Omental fat pad (tissue), 4 donors: ENCODE measurements around the gene MKRN2OS. TPM values are rescaled to one million over a fixed set of nuclear protein-coding genes. Genes with fewer than 3 reads are reported as not detected.

Experiments
- ATAC-seq: fragments of 150-250 bp; one replicate; pipeline ENCODE4 v1.9.1; 2016; ENCODE audit warnings: mild to moderate bottlenecking, moderate library complexity; ENCODE audit not compliant: low FRiP score
- DNase-seq: peaks from one replicate; pipeline ENCODE4 v3.0.0-alpha.2; 2019; ENCODE audit warnings: low spot score
- CTCF ChIP-seq, 3 donors: fragments of 450-650 bp; IDR thresholded peaks; one replicate each; pipeline ENCODE4 v1.5.1; 2016 to 2017; ENCODE audit warnings: antibody characterized with exemption in 3 of 3, mild to moderate bottlenecking in 3 of 3, moderate library complexity in 2 of 3
- total RNA-seq, 4 donors: library from RNA; depleted of rRNA; stranded (reverse); fragments of >200 nt; gene quantifications; one replicate each; pipeline ENCODE4 v1.1.0, GENCODE V29; 2016

The MKRN2OS gene
- total RNA-seq, 4 donors from 2014 or later, result not detected

GRCh38 chr3:12516873-12517272 is 28.4 kb downstream of the MKRN2OS start:
- ATAC-seq (no peak), DNase-seq (no peak)
- no peak for TF ChIP-seq CTCF (IDR thresholded peaks at IDR 0.05)

- TF ChIP-seq CTCF (IDR thresholded peaks at IDR 0.05), result no peak
- no peak for ATAC-seq
Observed at GRCh38 chr3:12515631-12516030, 29.7 kb downstream of the MKRN2OS start.

GRCh38 chr3:12513694-12514446 is 31.4 kb downstream of the MKRN2OS start:
- ATAC-seq (no peak), DNase-seq (no peak)
- TF ChIP-seq CTCF (IDR thresholded peaks at IDR 0.05), result no peak

More at GRCh38 chr3:12515631-12516030, 29.7 kb downstream of the MKRN2OS start:
- DNase-seq, result no peak

GRCh38 chr3:12512534-12513118 is 32.7 kb downstream of the MKRN2OS start:
- DNase-seq (no peak), ATAC-seq (no peak)
- TF ChIP-seq CTCF (IDR thresholded peaks at IDR 0.05), result no peak

- DNase-seq, result no peak
- no peak for ATAC-seq
- TF ChIP-seq CTCF (IDR thresholded peaks at IDR 0.05), result no peak
Observed at GRCh38 chr3:12509466-12509865, 35.8 kb downstream of the MKRN2OS start.

- ATAC-seq (peak; percentile 99), DNase-seq (peak; percentile 30)
- no peak for TF ChIP-seq CTCF (IDR thresholded peaks at IDR 0.05)
Observed at GRCh38 chr3:12508291-12508700, 37.0 kb downstream of the MKRN2OS start.
